22Rv1 (cell line): Measurements from ENCODE around the gene BRD4.
A peak's percentile ranks its signal among the peaks of the same experiment; 100 is the strongest.

Source experiments
- H3K27ac ChIP-seq: fragments of 450-650 bp; 2 replicates; pipeline ENCODE4 v1.5.1; 2017
- CTCF ChIP-seq: fragments of 450-650 bp; IDR thresholded peaks from 2 replicates; pipeline ENCODE4 v1.5.1; 2017; ENCODE audit warnings: mild to moderate bottlenecking
- ZFX ChIP-seq: fragments of 450-650 bp; IDR thresholded peaks from 2 replicates; pipeline ENCODE4 v1.6.1; 2017; ENCODE audit warnings: antibody characterized with exemption, borderline replicate concordance

Gene BRD4

GRCh38 chr19:15187026-15188007, 145.0 kb downstream of the BRD4 start:
- H3K27ac ChIP-seq: peak overlapping the region; percentile 64
- TF ChIP-seq CTCF (no peak), ZFX (no peak)
